Endothelial cell of umbilical vein (primary cell): ENCODE results near the gene TPCN2. TPM values are rescaled to one million over a fixed set of nuclear protein-coding genes. Genes with fewer than 3 reads are reported as not detected.

Source experiments
- BruUV-seq: library from RNA; stranded (reverse); fragments of 400-500 nt; replicated peaks from 2 replicates; lab custom pipeline; 2021; lab: Mats Ljungman, UMichigan
- CTCF ChIA-PET: fragments of 300-600, 350-600 bp; sonication (Branson Sonifier 250); formaldehyde crosslinking; loops from one replicate; lab custom pipeline; 2021; ENCODE audit warnings: antibody characterized with exemption, inconsistent platforms; lab: Charles Lee
- POLR2A ChIA-PET: fragments of 300-600, 350-600 bp; sonication (Branson Sonifier 250); formaldehyde crosslinking; loops from one replicate; lab custom pipeline; 2021; ENCODE audit warnings: antibody characterized with exemption, inconsistent platforms; lab: Charles Lee
- DNase-seq: peaks from one replicate; pipeline ENCODE4 v3.0.0-alpha.2; 2011; ENCODE audit warnings: low read depth, low spot score
- FAIRE-seq: peaks from 2 replicates; lab custom pipeline; 2011; peaks lifted over from hg19 to GRCh38; lab: Jason Lieb, UNC
- H2AFZ ChIP-seq: 2 replicates; pipeline ENCODE4 v1.6.0; 2012; ENCODE audit warnings: low read depth, low read length, control low read depth, inconsistent platforms
- H3K27ac ChIP-seq: 2 replicates; pipeline ENCODE4 v1.5.1; 2011; ENCODE audit warnings: low read depth, mild to moderate bottlenecking, control low read depth, low read length, moderate library complexity; ENCODE audit not compliant: insufficient read depth
- H3K27me3 ChIP-seq, 2 experiments: 2 replicates each; pipeline versions ENCODE4 v1.6.0 to v1.6.1; 2011; ENCODE audit warnings: low read length in 2 of 2, mixed read lengths in 1 of 2; ENCODE audit not compliant: control insufficient read depth in 2 of 2, insufficient read depth in 2 of 2
- H3K36me3 ChIP-seq, 2 experiments: 2 replicates in 1 of 2; 3 replicates in 1 of 2; pipeline ENCODE4 v1.5.1; 2011; ENCODE audit warnings: low read length in 2 of 2, mild to moderate bottlenecking in 1 of 2, moderate library complexity in 1 of 2; ENCODE audit not compliant: control insufficient read depth in 2 of 2, insufficient read depth in 2 of 2; ENCODE audit errors: extremely low read depth in 1 of 2
- H3K4me1 ChIP-seq: 3 replicates; pipeline ENCODE4 v1.5.1; 2011; ENCODE audit warnings: mild to moderate bottlenecking, low read length; ENCODE audit not compliant: control insufficient read depth, insufficient read depth; ENCODE audit errors: extremely low read depth
- H3K4me2 ChIP-seq: 2 replicates; pipeline ENCODE4 v1.6.1; 2011; ENCODE audit warnings: low read length, control low read depth, mixed read lengths; ENCODE audit not compliant: insufficient read depth
- H3K4me3 ChIP-seq, 3 experiments: fragments of 200-600 bp in 1 of 3; sonication (generic), shearing (Covaris generic) in 1 of 3; replicated peaks in 1 of 3; 2 replicates each; pipeline ENCODE4 v1.5.1; 2011 to 2016; ENCODE audit warnings: control low read depth in 3 of 3, low read length in 3 of 3, mild to moderate bottlenecking in 2 of 3, inconsistent platforms in 1 of 3, low read depth in 1 of 3, moderate library complexity in 1 of 3; ENCODE audit not compliant: insufficient read depth in 1 of 3
- H3K79me2 ChIP-seq: 2 replicates; pipeline ENCODE4 v1.6.0; 2012; ENCODE audit warnings: low read length, inconsistent platforms; ENCODE audit not compliant: control insufficient read depth, insufficient read depth
- H3K9ac ChIP-seq: replicated peaks from 2 replicates; pipeline ENCODE3; 2011; ENCODE audit warnings: low read length, control low read depth; ENCODE audit not compliant: insufficient read depth; ENCODE audit errors: extremely low read depth
- H3K9me1 ChIP-seq: replicated peaks from 3 replicates; pipeline ENCODE4 v1.6.0; 2011; ENCODE audit warnings: mild to moderate bottlenecking, low read length; ENCODE audit not compliant: control insufficient read depth, insufficient read depth; ENCODE audit errors: extremely low read depth
- H3K9me3 ChIP-seq: replicated peaks from 2 replicates; pipeline ENCODE4 v1.5.1; 2012; ENCODE audit warnings: low read length, inconsistent platforms; ENCODE audit not compliant: control insufficient read depth, insufficient read depth
- H4K20me1 ChIP-seq: replicated peaks from 2 replicates; pipeline ENCODE3; 2011; ENCODE audit warnings: mild to moderate bottlenecking, low read length; ENCODE audit not compliant: control insufficient read depth, insufficient read depth; ENCODE audit errors: extremely low read depth
- EZH2 ChIP-seq: IDR thresholded peaks from 2 replicates; pipeline ENCODE4 v1.6.1; 2012; ENCODE audit warnings: borderline replicate concordance, low read depth, mild to moderate bottlenecking, moderate library complexity, low read length, inconsistent platforms; ENCODE audit not compliant: severe bottlenecking
- FOS ChIP-seq: IDR thresholded peaks from 2 replicates; pipeline ENCODE4 v1.6.1; 2011; ENCODE audit warnings: mild to moderate bottlenecking, low read length, moderate library complexity, borderline replicate concordance; ENCODE audit not compliant: insufficient read depth
- GATA2 ChIP-seq: IDR thresholded peaks from 2 replicates; pipeline ENCODE4 v1.7.0; 2011; ENCODE audit warnings: low read depth, mild to moderate bottlenecking, moderate library complexity, mixed read lengths, low read length; ENCODE audit not compliant: insufficient read length, insufficient read depth
- JUN ChIP-seq: IDR thresholded peaks from 2 replicates; pipeline ENCODE4 v1.6.1; 2011; ENCODE audit warnings: borderline replicate concordance, low read depth; ENCODE audit not compliant: insufficient read length, insufficient read depth
- MYC ChIP-seq: IDR thresholded peaks from one replicate; pipeline ENCODE4 v1.6.1; 2011; ENCODE audit warnings: mild to moderate bottlenecking, low read depth, low read length
- POLR2A ChIP-seq: IDR thresholded peaks from 2 replicates; pipeline ENCODE4 v1.6.1; 2012; ENCODE audit warnings: low read depth, mild to moderate bottlenecking, control low read depth, low read length
- POLR2AphosphoS5 ChIP-seq: IDR thresholded peaks from 2 replicates; pipeline ENCODE4 v1.6.1; 2012; ENCODE audit warnings: low read depth, mild to moderate bottlenecking, control low read depth, low read length, moderate library complexity; ENCODE audit not compliant: insufficient read depth
- dilution Hi-C: fragments of 300-500 bp; cut with MboI; formaldehyde crosslinking; loops from one replicate; pipeline ENCODE4 v1.15.0; 2019; ENCODE audit warnings: low sequenced_read_pairs; ENCODE audit not compliant: extremely low pct_ligation_motif_present
- intact Hi-C: fragments of 100-400 bp; cut with micrococcal nuclease; formaldehyde crosslinking; loops from one replicate; pipeline ENCODE4 v1.10.0; 2022
- polyA plus RNA-seq, 4 experiments: library from polyadenylated mRNA; depleted of rRNA in 3 of 4; stranded (reverse) in 3 of 4; unstranded in 1 of 4; fragments of >200 nt; gene quantifications; 2 replicates each; pipeline versions ENCODE4 v1.2.1 to v1.2.3, GENCODE V29; 2011 to 2012; ENCODE audit warnings: missing spikeins in 1 of 4
- total RNA-seq: library from RNA; stranded (reverse); gene quantifications from 2 replicates; pipeline ENCODE4 v1.2.3, GENCODE V29; 2021
- TF ChIP-seq, protein P1 (sequence below), 2 donors: IDR thresholded peaks; 1 replicate in 1 of 2; 2 replicates in 1 of 2; pipeline ENCODE4 v1.5.1; 2011; ENCODE audit warnings: low read length in 2 of 2, mild to moderate bottlenecking in 2 of 2, moderate library complexity in 2 of 2, control low read depth in 1 of 2, inconsistent platforms in 1 of 2, low read depth in 1 of 2; ENCODE audit not compliant: insufficient read depth in 1 of 2; ENCODE audit errors: extremely low read depth in 1 of 2
- TF ChIP-seq, protein P2 (sequence below): IDR thresholded peaks from 2 replicates; pipeline ENCODE4 v1.6.1; 2011; ENCODE audit not compliant: insufficient read depth, insufficient read length

TPCN2 gene
- total and polyA plus RNA-seq, 2 donors (not counting 3 experiments of a cell fraction or from before 2014, with no cell fraction given), result 10.3 to 13.4 TPM

- dilution Hi-C loops (no loop called here), intact Hi-C loops (no loop called here)
- Histone ChIP-seq H3K79me2 (no peaks in the 10 kb centered on the region), H3K27me3 (no peaks in the 10 kb centered on the region), H3K9me3 (no peaks in the 10 kb centered on the region), H3K4me2 (no peak overlapping the region), H3K4me3 (no peak overlapping the region), H3K36me3 (peaks cover 0 to 7% of the 10 kb centered on the region in 2 experiments), H3K27ac (no peak overlapping the region), H2AFZ (no peak overlapping the region), H4K20me1 (no peaks in the 10 kb centered on the region), H3K9ac (no peak overlapping the region), H3K4me1 (no peaks in the 10 kb centered on the region), H3K9me1 (no peaks in the 10 kb centered on the region)
- CTCF ChIA-PET, result no interaction called here
- BruUV-seq, result no TSS peak
- POLR2A ChIA-PET, result no interaction called here
- TF ChIP-seq, protein P1, sequence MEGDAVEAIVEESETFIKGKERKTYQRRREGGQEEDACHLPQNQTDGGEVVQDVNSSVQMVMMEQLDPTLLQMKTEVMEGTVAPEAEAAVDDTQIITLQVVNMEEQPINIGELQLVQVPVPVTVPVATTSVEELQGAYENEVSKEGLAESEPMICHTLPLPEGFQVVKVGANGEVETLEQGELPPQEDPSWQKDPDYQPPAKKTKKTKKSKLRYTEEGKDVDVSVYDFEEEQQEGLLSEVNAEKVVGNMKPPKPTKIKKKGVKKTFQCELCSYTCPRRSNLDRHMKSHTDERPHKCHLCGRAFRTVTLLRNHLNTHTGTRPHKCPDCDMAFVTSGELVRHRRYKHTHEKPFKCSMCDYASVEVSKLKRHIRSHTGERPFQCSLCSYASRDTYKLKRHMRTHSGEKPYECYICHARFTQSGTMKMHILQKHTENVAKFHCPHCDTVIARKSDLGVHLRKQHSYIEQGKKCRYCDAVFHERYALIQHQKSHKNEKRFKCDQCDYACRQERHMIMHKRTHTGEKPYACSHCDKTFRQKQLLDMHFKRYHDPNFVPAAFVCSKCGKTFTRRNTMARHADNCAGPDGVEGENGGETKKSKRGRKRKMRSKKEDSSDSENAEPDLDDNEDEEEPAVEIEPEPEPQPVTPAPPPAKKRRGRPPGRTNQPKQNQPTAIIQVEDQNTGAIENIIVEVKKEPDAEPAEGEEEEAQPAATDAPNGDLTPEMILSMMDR (IDR thresholded peaks at IDR 0.05; ENCODE audit: extremely low read depth in 1 of 2, insufficient read depth in 1 of 2, low read depth in 1 of 2, low read length in 2 of 2), result no peak
- no peak for TF ChIP-seq MYC
- TF ChIP-seq, protein P2, sequence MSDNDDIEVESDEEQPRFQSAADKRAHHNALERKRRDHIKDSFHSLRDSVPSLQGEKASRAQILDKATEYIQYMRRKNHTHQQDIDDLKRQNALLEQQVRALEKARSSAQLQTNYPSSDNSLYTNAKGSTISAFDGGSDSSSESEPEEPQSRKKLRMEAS, result no peak
- TF ChIP-seq EZH2, result no peak
- no peak for TF ChIP-seq POLR2A
- no peak for TF ChIP-seq JUN
- no peak for TF ChIP-seq FOS
- no peak for TF ChIP-seq GATA2
- no peak for TF ChIP-seq POLR2AphosphoS5
- no peak for DNase-seq
- FAIRE-seq, result no peak
Observed at GRCh38 chr11:69071956-69072355, 23.2 kb downstream of the TPCN2 start.
